DMS153 treated with DMSO at 0.1 percent for 48 hours (cell line): Measurements from ENCODE around the gene UBQLN3.
A peak's percentile ranks its signal among the peaks of the same experiment; 100 is the strongest.

Source experiments
- DNase-seq: peaks from one replicate; lab custom pipeline; 2025; ENCODE audit not compliant: unreplicated experiment; lab: John Stamatoyannopoulos, UW

The UBQLN3 gene

DNA sequence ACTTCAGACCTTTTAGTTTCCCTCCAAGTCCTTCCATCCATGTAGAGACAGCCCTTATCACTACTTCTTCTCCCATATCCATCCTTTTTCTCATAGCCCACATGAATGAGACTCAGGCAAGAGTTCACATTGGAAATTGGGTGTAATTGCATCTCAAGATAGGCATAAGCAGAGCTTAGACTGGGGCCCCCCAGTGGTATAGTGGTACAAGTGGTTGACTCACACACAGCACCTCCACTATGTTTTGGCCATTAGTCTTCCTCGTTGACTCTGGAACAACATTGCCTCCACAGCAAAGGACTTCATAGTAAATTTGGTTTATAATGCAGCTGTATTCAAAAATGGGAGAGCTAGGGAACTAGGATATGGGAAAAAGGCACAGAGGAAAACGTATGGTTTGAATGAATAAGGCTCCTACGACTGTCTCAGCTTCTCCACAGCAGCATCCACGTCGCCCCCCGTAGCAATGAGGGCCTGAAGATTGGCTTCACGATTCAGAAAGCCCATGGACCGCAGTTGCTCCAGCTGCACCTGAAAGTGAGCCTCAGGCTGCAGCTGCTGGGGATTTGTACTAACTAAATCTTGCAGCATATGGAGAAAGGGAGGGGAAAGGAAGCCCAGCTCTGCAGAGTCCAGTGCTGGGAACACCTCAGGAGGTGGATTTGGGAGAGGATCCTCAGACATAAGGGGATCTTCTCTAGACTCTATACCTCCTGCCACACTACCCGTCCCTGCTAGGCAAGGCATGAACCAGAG is 2.4 kb downstream of the UBQLN3 start:
- no peak for DNase-seq

GRCh38 chr11:5505363-5506048 is 4.3 kb downstream of the UBQLN3 start:
- no peak for DNase-seq

- no peak for DNase-seq
These were observed 5.3 kb downstream of the UBQLN3 start for GRCh38 chr11:5504403-5504921.

- no peak for DNase-seq
These were observed 9.4 kb downstream of the UBQLN3 start for GRCh38 chr11:5500393-5500801.

DNA sequence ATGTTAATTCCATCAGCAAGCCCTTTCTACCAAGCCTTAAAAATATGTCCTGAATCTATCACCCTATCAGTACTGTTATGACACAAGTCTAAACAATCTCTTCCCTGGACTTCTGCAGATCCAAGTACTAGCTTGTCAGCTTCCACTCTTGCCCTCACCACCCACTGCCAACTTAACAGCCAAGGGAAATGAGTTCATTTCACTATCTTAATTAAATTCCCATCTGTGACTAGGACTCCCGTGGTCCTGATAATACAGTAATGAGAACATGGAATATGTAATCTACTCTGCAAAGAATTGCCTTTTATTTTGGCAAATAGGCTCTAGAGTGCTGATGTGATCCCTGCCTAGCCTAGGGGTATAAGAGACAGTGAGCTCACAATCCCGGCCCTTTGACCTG is 10.1 kb downstream of the UBQLN3 start:
- no peak for DNase-seq

DNA sequence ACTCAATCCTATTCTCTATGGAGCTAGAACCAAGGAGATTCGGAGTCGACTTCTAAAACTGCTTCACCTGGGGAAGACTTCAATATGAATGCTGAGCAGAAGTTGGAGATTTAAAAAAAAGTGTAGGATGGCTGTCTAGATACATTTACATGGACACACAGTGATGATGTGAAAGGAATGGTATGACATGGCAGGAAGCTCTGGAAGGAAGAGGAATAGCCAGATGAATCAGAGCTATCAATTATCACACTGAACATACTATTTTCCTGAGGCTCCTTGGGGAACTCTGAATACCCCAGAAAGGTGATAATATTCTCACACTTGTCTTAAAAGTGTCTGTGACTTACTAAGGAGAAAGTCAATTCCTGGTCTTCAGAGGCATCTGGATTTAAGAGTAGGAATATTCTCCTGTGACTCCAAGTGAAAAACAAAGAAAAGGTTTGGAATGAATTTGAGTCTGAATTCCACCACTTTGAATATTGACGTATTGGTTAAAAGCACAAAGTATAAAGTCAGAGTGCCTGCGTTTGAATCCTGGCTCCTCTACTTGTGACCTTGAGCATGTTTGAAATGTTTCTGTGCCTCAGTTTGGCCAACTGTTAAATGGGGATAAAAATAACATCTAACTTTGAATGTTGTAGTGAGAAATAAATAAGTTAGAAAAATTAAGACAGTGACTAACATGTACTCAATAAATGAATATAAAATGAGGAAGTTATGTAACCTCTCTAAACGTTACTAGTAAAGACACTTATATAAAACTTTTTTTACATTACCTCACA is 20.0 kb downstream of the UBQLN3 start:
- DNase-seq, result no peak

GRCh38 chr11:5488798-5489399 is 20.9 kb downstream of the UBQLN3 start:
- DNase-seq, result no peak

DNA sequence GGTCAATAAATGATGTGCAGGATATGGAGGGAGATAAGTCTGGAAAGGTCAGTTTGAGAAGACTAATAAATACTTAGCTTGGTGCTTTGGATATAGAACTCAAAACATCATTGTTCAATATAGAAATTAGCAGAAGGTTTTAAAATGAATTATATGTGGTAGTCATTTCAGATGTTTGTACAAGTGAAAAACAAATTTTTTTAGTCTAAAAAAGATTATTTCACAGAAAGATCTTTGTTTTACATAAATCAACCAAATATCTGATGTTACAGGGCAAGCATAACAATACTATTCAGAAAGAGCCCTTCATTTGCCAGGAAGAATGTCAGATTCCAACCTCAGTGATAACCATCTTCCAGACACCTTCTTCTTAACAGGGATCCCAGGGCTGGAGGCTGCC is 21.4 kb downstream of the UBQLN3 start, which contains the start of gene OR52D1:
Gene OR52D1 (plus strand): TSS at position 301 of the 400 bp plus-strand sequence. CDS start 22 bp downstream, at position 323.
- no peak for DNase-seq

DNA sequence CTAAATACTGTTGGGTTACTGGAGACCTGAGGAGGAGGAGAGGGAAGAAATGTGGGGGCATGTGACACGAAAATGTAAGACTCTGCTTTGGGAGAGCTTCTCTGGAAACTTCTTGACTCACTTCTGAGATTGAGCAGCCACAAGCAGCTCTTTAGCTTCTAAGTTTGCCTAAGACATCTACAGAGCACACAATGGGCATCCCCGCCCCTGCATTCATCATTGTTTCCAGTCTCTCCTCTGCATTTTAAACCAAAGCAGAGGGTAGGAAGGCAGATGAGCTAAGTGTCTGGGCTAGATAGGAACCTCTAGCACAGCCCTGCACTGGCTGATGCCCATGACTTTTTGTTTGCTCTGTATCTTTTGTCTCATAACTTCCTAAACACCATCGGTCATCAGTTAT is 23.3 kb downstream of the UBQLN3 start:
- DNase-seq, result no peak

DNA sequence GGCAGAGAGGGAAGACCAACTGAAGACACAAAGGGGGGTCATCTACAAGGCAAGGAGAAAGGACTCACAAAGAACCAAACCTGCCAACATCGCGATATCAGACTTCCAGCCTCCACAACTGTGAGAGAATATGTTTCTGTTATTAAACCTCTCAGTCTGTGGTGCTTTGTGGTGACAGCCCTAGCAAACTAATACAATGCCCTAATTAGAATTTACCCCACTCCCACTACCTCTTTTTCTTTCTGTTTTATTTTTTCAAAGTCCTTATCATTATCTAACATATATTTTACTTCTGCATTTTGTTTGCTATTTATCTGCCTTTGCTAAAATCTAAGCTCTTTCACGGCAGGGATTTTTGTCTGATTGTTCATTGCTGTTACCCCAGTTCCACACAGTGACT is 23.8 kb downstream of the UBQLN3 start:
- no peak for DNase-seq

DNA sequence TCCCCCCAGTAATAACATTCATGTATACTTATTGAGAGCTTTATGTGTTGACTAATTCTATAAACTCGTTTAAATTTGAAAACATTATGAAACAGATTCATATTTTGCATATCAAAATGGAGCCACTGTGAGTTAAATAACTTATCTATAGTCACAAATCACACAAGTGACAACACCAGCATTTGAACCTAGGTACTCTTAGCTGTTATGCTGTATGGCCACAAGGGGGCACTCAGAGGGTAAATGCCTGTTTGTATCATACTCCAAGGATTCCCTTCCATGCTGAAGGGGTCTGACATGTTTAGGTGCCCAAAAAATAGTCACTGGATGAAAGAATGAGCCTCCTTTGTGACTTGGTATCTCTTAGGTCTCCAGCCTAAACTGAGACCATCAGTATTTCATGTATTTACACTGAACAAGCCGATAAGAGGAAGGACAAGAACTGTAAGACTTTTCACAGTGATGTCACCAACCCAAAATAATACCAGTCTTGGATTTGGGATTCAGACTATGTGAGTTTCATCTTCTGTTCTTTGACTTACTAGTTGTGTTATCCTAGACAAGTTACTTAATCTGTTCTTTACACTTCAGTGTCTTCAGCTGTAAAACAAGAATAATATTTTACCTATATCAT is 33.5 kb downstream of the UBQLN3 start:
- DNase-seq, result peak; percentile 24

DNA sequence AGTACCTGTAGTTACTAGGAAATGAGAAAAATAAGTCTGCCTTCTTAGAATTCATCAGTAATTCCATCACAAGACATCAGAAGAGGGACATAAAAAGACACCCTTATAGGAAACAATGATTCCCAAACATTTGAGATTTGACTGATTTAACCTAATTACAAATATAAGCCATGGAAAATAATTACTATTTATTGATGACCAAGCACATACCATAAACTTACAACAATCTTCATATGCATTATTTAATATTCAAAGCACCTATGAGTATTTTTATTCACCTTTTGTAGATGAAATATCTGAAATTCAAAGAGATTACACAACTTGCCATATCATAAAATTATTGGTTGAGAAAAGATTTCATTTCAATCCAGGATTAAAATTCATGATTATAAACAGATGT is 35.8 kb downstream of the UBQLN3 start:
- no peak for DNase-seq

- DNase-seq, result no peak
These were observed 42.2 kb downstream of the UBQLN3 start for GRCh38 chr11:5467527-5467926.

GRCh38 chr11:5460983-5461621 is 48.7 kb downstream of the UBQLN3 start:
- DNase-seq, result no peak
